NCI-H146 (cell line): ENCODE results near the gene CHAF1A.

Experiments used
- DNase-seq: peaks from one replicate; lab custom pipeline; 2025; lab: John Stamatoyannopoulos, UW

The CHAF1A gene

DNA sequence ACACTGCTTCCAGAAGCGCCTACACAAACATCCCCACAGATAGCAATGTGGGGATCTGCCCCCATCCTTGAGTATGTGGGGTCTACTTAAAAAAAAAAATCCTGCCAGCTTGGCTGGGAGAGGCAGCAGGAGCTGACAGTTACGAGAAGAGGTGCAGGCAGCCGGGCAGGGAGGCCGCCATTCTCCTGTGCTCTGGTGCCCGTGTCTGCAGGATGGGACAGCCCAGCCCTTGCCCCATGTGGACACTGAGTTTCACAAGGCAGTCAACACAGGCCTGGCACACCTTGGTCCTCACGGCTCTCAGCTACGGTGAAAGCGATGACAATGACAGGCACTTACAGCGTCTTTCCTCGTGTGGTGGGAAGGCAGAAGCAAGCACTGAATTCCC lies 35.1 kb upstream of the CHAF1A start:
- DNase-seq = no peak

DNA sequence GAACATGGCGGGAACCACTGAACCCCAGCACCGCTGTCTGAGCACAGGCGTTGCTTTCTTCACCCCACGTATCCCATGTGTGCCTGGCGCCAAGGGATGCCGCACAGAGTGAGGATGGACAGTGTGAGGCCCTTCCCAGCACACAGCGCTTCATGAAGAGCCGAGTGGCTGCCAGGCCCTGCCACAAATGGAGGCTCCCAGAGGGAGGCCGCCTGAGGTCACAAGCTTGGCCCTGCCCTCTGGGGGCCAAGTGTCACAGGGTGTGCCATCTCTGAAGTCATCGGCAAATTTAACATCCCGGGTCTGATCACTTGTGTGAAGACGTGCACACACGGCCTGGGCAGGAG lies 34.7 kb upstream of the CHAF1A start:
- no peak for DNase-seq

DNA sequence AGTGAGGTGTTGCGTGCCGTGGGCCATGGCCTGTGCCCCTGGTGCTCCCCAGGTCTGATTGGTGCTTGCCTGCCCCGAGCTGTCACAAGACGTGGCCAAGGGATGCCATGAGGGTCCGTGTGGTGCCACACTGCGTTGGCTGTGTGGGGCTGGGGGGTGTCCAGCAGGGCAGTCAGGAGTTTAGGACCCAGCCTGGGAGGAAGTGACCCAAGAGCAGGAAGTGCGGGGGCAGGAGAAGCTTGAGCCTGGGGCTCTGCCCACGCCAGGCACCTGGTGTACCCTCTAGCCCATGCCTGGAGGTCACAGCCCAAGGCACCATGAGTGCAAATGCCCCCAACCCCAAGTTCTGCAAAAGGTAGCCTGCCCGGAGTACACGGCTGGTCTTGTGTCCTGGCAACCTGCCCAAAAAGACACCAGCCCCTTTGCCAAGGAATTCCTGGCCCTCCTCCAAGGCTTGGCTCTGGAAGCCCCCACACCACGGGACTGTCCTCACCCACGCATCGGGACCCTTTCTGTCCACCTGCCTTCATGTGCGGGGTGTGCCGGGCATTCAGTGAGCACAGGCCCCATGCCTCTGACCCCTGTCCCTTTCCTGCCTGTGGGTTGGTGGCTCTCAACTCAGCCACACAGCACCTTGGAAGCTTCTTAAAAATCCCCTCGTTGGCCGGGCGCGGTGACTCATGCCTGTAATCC lies 34.2 kb upstream of the CHAF1A start:
- no peak for DNase-seq

DNA sequence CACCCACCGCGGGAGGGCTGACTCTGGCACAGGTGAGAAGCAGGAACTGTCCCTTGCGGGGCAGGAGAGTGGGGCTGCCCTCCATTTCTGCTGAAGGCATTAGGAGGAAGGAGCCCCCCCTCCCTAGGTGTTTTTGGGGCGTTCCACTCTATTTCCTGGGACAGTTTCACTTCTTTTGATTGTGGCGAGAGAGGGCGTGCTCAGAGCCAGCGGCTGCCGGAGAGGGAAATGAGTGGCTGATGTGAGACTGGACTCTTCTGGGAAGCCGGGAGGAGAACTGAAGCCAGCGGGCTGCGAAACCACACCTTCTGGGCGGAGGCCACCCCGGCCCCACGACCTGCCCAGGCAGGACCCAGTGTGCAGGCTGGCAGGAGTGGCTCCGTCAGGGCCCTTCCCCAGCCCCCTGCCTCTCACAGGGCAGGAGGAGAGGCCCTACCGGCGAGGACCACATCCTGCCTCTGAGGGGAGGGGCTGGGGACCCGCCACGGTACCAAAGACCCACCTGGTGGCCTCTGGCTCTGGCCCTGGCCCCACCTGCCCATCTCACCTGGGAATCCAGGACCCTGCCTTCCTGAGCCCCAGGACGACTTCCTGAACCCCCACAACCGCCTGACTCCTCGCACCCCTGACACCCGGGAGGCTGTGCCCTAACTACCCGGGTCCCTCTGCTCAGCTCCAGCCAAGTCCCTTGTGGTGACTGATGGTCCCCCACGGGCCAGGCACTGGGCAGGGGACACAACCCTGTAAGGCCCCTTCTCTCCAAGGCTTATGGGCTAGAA lies 33.1 kb upstream of the CHAF1A start:
- no peak for DNase-seq

DNA sequence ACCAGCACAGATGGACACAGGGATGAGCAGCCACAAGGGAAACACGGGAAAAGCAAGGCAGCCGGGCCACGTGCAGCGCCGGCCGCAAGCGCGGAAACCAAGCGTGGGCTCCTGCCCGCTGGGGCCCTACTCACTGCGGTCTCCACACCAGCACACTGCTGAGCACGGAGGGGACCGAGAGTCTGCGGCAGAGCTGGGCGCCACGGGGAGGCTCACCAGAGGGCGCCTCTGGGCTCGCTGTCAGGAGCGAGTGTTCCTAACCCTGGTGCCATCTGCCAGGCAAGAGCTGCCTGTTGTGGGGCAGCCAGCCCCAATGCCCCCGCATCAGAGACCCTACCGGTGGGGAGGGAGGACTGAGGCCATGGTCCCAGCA lies 32.6 kb upstream of the CHAF1A start:
- DNase-seq = no peak

DNA sequence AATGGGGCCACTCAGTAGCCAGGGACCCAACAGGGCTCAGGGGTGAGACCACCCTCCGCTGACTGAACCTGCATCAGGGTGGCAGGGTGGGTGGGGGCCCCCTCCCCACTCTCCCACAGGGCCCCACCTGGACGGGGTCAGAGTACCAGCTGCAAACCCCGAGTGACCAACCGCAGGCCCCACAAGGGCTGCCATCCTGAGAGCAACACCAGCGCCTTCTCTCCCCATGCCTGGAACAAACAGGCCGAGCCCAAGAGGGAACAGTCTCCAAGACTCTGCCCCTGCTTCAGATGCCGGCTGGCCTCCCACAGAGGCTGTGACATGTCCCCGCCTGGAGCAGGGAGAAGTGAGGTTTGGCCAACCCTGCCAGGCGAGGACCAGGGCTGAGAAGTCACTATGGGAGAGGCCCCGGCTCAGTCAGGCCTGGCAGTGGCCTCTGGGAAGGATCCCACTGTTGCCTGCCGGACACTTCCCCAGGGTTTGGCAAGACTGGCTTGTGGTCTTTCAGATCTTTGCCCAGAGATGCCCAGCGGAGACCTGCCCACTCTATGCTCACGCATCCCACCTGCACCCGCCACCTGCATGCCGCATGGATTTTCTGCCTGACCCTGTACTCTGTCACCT lies 31.9 kb upstream of the CHAF1A start:
- DNase-seq = no peak

DNA sequence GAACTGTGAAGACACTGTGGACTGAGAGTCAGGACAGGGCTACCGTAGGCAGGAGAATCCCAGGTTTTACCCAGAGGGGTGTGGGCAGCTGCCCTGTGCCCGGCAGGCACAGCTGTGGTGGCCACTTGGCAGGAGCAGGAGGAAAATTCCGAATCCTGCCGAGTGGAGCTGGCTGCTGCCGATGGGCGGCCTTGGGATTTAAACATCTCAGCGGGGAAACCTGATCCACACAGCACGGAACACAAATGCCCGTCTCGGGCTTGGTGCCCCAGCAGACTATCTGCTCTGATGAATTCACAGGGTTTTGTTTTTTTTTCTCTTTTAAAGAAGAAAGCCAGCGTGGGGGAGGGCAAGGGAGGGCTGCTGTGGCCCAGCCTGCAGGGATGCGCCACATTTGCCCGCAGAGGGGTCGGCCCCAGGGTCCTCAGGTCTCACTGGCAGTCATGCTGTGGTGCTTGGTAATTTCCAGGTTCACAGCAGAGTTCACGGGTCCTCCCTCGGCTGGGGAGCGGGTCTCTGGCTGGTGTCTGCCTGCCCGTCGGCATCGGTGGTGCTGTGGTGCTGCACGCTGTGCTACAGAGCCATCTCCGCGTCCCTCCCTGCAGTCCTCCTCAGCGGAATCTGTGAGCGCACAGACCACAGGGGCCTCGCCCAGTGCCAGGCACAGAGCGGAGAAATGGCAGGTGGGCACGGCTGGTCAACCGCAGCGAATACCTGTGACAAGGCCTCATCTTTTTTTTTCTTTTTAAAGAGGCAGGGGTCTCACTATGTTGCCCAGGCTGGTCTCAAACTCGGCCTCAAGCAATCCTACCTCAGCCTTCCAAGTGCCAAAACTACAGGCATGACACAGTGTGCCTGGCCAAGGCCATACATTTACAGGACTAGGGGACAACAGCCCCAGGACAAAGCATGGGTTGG lies 30.9 kb upstream of the CHAF1A start:
- no peak for DNase-seq

DNA sequence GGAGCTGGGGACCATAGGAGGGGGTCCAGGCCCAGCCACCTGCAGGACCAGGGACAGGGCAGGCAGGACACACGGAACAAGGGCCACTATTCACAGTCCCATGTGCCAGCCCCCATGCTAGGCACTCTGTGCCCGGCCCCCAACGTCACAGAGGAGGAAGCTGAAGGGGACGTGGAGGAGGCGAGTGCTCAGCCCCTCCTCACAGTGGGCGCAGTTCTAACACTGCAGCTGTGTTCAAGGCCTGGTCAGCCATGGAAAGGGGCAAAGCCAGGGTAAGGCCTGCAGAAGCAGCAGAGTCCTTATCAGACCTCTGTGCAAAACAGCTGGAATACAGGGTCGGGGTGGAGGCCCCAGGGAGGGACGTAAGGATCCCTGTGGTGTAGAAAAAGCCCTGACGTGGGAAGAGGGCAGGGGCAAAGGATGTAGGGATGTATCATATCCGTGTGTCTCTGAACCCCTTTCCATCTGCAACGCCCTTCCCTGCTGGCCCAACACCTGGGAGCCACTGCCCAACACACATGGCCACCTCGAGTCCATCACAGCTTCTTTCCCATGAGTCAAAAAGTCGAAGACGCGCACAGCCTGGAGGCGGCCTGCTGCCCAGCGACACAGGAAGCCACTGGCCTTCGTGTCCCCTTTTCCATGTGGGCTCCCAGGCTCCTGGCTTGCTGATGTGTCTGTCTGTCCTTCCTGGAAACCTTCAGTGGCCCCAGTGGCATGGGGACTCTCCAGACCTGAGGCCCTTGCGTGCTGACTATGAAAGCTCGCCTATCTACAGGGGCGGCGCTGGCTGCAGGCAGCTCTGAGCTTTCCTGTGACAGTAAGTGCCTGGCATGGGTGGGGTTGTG lies 30.1 kb upstream of the CHAF1A start:
- no peak for DNase-seq

DNA sequence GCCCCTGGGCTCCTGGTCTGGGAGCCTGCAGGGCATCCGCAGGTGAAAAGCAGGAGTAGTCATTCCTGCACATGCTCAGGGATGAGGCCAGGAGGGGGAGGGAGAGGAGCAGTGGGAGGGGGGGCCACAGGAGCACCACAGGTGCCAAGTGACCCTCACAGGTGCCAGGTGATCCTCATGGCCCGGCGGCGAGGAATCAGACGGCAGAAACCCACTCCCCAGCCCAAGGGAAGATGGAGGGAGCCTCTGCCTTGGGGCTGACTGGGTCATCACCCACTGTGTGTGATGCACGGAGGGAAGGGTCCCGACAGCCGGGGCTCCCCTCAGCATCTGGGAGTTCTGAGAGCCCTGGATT lies 29.4 kb upstream of the CHAF1A start:
- DNase-seq = no peak

DNA sequence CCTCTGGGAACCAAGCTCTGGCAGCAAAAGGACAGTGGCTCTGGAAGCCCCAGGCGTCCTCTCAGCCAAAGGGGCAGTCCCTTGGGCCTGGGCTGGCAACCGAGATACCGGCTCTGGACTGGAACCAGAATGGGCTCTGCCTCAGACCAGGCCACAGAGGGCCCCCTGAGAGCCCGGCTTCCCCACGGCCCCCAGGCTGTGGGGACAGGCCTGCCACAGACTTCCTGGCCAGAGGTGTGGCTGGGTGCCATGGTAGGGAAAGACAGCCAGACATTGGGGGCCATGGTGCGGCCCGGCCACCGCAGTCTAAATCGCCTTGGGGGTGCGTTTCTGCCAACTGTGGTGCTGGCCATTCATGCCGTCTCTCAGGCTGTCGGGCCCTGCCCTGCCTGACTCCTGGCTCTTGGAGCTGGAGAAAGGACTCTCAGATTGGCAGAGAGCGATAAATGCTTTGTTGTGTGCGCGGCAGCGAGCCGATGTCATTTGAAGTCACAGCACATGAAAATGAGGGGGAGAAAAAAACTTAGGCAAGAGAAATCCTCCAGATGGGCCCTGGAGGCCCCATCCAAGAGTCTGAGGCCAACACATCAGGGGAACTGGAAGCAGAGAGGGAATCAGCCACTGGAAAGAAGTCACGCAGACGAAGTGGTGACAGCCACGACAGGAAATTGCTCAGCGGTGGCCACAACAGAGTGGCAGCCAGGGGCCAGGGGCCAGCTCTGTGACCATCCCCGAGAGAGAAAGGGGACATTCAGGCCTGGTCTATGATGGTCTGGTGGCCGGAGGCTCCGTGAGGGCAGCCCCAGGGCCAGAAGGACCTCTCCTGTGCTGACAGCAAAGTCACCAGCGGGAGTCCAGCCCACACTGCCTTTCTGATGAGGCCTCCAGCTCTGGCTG lies 28.6 kb upstream of the CHAF1A start:
- no peak for DNase-seq

DNA sequence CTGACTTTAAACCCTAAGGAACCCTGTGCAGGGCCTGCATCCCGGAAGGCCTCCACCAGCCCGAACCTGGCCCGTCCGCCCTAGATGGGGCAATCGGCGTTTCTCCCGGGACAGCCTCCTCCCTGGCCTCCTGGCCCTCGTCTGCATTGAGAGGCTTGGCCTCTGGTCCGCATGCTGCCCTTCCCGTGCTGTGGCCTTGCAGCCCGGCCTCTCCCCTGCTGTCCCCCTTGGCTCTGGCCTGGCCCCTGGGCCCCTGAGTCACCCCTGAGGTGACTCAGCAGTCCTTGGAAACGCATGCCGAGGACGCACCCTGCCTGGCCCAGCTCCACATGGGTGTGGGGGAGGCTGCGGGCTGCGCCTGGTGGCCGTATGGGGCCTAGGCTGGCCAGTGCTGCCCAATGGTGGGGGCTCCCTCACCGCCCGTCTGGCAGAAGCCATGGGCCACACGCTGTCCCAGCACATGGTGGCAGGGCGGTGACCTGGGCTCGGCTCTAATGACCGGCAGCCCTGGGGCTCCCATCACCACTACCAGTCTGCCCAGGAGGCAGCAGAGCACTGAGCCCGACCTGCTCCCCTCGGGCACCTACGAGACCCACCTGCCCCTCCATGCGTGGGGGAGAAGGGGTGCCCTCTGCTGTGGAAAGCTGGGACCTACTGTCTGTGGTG lies 27.8 kb upstream of the CHAF1A start:
- DNase-seq = no peak

DNA sequence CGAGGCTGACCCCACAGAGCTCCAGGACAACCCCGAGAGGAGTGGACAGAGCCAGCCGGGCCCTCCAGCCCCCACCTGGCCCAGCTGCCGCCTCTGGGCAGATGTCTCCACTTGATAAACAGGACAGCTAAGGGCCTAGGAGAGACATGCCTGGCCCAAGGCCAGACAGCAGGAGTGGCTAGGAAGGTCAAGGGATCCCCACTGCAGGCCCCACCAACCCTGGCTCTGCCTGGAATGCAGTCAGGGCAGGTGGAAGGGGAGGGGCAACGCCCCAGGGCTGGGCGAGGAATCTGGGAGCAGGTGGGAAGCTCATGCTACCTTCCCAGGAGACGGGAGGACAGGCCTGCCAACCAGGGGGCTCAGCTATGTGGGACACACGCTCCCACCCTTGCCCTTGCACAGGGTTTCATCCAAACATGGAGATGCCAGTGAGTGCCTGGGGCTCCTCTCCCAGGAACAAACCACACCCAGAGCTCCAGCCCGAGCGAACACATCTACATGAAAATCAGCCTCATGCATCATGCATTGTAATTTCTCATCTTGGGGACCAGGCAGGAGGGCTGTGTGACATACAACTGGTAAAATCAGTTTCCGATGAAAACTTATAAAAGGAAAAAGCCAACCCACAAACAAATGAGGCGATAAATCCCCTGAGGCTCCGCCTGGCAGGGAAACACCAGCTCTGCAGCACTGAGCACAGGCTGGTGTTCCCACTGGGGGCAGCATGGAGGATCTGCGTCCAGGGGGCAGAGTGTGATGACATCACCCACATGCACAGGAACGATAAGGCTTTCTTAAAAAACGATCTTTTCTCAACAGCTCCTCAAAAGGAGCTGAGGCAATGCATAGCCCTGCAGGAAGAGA lies 27.0 kb upstream of the CHAF1A start:
- peak; percentile 54 for DNase-seq

DNA sequence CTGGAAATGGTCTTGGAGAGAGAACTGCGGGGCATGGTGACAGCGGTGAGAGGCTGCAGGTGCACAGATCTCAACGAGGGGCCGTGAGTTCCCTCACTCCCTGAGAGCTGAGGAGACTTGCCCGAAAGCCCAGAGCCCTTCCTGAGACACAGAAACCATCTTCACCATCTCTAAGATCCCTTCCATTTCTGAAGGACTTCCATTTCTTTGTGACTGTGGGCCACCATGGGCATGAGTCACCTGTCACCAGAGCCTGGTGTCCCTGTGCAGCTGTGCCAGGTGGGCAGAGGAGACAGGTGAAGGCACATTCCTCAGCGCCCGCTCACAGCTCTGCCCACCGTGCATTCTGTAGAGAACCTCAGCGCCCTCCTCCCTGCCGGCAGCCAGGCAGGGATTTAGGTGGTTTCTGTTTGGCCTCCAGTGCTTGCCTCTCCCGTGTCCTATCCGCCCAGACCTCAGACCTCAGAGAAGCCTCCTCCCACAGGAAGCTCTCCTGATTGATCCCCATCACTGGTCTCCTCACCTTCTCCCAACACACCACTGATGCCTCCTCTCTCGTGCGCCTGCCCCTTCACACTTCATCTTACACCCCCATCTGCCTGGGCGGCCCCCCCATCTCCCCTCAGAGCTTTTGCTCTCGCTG lies 26.3 kb upstream of the CHAF1A start:
- DNase-seq = no peak

DNA sequence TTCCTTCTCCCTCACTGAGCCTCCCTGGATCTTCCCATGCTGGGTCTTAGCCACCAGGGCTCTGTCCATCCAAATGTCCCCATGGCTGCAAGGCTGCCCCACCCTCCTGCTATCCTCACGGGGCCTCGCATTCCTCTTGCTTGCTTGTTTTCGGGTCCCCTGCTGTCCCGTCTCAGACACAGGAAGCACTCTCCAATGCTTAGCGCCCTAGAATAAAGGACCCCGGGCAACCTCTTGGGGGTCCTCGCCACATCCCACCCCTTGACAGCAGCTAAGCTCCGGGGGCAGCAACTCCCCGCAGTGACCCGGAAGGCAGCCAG lies 25.8 kb upstream of the CHAF1A start:
- no peak for DNase-seq

DNA sequence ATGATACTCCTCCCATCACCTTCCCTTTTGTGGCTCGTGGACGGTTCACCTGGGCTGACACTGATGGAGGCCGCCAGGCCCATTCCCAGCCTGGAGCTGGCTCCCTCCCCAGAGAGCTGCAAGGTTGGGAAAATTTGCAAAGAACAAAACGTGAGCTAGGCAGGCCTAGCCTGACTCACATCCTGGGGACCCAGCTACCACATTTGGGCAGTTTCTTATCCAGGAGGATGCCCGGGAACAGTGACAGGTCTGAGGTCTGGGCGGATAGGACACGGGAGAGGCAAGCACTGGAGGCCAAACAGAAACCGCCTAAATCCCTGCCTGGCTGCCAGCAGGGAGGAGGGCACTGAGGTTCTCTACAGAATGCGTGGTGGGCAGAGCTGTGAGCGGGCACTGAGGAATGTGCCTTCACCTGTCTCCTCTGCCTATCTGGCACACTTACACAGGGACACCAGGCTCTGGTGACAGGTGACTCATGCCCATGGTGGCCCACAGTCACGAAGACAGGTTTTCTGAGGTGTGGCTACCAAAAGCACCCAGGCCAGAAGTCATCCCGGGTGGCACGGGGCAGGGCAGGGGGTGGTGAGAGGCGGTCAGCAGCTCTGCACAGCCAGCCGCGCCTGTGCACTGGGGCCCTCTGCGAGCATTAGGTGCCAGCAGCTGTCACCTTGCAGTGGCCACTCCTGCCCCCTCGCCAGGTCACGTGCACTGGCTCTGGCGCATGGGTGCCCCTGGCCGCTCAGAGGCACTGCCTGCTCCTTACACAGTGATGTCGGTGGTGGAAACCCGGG lies 25.3 kb upstream of the CHAF1A start:
- DNase-seq = no peak

DNA sequence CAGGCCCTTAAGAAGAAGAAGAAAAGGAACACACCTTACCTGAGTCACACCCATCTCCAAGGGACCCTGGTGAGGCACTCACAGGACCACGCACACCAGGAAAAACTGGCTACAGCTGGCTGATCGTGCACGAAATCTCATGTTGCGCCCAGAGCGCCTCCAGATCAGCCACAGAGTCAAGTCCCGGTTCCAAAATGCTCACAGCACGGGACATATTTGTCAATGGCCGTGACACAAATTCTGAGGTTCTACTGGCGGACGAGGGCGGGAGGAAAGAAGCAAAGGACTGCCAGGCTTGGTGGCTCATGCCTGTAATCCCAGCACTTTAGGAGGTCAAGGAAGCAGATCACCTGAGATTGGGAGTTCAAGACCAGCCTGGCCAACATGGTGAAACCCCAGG lies 23.6 kb upstream of the CHAF1A start:
- no peak for DNase-seq

DNA sequence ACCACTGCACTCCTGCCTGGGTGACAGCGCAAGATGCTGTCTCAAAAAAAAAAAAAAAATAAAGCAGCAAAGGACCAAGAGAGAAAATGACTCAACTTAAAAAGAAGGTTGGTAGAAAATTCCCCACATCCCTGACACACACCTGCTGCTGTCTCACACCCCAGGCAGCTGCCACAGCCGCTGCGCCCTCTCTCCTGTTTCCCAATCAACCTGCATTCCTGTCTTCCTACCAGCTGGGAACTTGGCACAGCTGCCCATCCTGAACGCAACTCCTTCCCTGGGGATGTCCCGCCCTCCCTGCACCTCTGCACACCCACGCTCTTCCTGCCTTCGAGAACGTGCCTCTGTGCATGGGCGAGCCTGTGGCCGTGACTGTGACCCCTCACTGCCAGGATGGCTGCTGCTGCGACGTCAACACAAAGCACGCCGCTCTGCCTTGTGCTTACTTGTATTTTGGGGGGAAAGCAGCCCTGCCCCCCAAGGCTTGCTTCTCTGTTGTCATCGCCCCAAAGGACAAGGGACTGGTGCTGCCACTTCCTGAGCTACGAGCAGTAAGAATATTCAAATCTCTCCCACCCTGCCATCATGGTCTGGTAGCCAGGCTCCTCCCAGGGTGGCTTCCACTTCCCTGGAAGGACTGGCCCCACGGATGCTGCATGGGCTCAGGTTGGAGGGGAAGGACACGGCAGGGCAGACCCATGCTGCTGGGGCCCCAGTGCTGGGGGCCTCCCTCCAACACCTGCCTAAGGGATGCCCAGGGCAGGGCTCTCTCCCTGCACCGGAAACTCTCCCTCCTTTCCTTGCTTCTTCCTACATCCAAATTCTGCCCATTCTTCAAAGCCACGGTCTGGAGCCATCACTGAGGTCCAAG lies 22.8 kb upstream of the CHAF1A start:
- no peak for DNase-seq
